BE2C (cell line): Measurements from ENCODE around the gene TOB2.

ENCODE experiments used
- DNase-seq: peaks from one replicate; pipeline ENCODE4 v3.0.0-alpha.2; 2020
- H3K27me3 ChIP-seq: fragments of 250-450 bp; sonication (Bioruptor Pico); 2 replicates; pipeline ENCODE4 v1.5.1; 2020; ENCODE audit warnings: mild to moderate bottlenecking
- H3K36me3 ChIP-seq: fragments of 250-450 bp; sonication (Bioruptor Pico); 2 replicates; pipeline ENCODE4 v1.5.1; 2020; ENCODE audit warnings: mild to moderate bottlenecking
- H3K4me1 ChIP-seq: fragments of 250-450 bp; sonication (Bioruptor Pico); 2 replicates; pipeline ENCODE4 v1.5.1; 2020
- H3K4me3 ChIP-seq: 2 replicates; pipeline ENCODE4 v1.5.1; 2011; ENCODE audit warnings: low read depth, low read length
- H3K9me3 ChIP-seq: fragments of 250-450 bp; sonication (Bioruptor Pico); 2 replicates; pipeline ENCODE4 v1.5.1; 2020
- TF ChIP-seq, protein P1 (sequence below): IDR thresholded peaks from 2 replicates; pipeline ENCODE4 v1.5.1; 2012; ENCODE audit warnings: mild to moderate bottlenecking, low read depth, low read length

TOB2 gene

GRCh38 chr22:41458161-41458728, 11.6 kb upstream of the TOB2 start:
- no peaks in the 10 kb centered on the region; the same call in 1 of the 2 replicates for H3K4me1 ChIP-seq
- H3K36me3 ChIP-seq: peaks cover 51% of the 10 kb centered on the region
- TF ChIP-seq, protein P1, sequence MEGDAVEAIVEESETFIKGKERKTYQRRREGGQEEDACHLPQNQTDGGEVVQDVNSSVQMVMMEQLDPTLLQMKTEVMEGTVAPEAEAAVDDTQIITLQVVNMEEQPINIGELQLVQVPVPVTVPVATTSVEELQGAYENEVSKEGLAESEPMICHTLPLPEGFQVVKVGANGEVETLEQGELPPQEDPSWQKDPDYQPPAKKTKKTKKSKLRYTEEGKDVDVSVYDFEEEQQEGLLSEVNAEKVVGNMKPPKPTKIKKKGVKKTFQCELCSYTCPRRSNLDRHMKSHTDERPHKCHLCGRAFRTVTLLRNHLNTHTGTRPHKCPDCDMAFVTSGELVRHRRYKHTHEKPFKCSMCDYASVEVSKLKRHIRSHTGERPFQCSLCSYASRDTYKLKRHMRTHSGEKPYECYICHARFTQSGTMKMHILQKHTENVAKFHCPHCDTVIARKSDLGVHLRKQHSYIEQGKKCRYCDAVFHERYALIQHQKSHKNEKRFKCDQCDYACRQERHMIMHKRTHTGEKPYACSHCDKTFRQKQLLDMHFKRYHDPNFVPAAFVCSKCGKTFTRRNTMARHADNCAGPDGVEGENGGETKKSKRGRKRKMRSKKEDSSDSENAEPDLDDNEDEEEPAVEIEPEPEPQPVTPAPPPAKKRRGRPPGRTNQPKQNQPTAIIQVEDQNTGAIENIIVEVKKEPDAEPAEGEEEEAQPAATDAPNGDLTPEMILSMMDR: no peak
- H3K27me3 ChIP-seq: no peaks in the 10 kb centered on the region
- no peak for DNase-seq
- H3K4me3 ChIP-seq: no peak overlapping the region
- no peaks in the 10 kb centered on the region for H3K9me3 ChIP-seq

DNA sequence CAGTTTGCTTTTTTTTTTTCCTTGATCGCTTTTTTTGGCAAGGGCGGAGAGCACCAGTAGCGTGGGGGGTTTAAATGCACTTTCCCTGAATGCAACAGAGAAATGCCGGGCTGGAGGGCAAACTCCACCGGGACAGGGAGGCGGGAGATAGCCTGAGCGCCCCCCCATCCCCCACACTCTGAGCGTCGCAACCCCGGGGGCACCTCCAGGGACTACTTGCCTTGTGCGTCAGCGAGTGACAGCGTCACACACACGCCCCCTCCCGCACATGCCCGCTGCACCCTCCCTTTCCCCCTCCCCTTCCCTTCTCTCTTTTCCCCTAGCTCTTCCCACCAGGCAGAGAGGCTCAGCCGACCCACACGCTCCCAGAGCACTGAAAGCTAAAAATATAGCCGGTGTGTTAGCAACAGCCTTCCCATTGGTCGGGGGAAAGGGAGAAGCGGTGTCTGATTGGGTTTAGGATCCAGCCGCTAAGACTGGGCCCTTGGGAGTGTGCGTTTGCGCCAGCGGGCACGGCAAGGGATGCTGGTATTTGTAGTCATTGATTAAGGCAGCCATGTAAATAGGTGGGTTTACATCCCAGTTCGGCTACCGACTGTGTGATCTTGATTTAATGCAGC, 1.7 kb upstream of the TOB2 start:
- TF ChIP-seq, protein P1: no peak

DNA sequence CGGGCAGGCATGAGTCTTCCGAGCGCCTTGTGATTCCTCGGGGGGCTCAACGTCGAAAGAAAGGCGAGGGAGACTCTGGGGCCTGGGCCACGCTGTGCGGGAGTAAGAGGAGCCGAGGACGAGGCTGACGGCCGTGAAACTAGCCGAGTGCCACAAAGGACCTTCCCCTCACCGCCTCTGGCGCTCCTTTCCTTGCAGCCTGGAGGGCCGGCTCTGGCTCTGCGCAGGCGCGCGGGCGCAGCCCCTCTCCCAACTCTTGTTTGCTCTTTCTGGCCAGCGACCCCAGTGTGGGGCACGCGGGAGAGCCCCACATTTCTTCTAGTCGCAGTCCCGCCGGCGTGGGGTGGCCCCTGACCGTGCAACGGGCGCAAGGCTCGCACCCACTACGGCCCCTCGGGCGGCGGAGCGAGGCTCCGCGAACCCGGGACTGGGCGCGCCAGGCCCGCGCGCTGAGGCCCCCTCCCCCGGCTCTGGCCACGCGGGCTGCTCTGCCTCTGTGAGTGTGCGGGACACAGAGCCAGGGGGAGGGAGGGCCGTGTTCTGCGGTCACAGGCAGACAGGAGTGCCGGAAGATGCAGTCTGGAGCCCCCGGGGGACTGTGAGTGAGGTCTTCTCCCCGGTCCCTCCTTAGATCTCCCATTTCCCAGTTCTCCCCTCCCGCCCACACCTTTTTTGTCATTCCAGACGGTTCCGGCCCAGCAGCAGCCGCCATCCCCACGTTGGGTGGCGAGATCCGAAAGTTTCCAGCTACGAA, 1.0 kb upstream of the TOB2 start:
- DNase-seq: peak; percentile 85
- Histone ChIP-seq H3K27me3 (no peaks in the 10 kb centered on the region), H3K36me3 (peaks cover 12% of the 10 kb centered on the region), H3K4me3 (peak overlapping the region; percentile 86), H3K4me1 (peaks cover 3% of the 10 kb centered on the region; the same call in 1 of the 2 replicates), H3K9me3 (no peaks in the 10 kb centered on the region)
- TF ChIP-seq, protein P1: no peak

More for the DNA sequence above, 1.7 kb upstream of the TOB2 start:
- H3K36me3 ChIP-seq: peaks cover 6% of the 10 kb centered on the region
- peaks cover 3% of the 10 kb centered on the region; the same call in 1 of the 2 replicates for H3K4me1 ChIP-seq
- no peaks in the 10 kb centered on the region for H3K9me3 ChIP-seq
- DNase-seq: peak; percentile 97
- no peaks in the 10 kb centered on the region for H3K27me3 ChIP-seq
- peak overlapping the region; percentile 86 for H3K4me3 ChIP-seq

DNA sequence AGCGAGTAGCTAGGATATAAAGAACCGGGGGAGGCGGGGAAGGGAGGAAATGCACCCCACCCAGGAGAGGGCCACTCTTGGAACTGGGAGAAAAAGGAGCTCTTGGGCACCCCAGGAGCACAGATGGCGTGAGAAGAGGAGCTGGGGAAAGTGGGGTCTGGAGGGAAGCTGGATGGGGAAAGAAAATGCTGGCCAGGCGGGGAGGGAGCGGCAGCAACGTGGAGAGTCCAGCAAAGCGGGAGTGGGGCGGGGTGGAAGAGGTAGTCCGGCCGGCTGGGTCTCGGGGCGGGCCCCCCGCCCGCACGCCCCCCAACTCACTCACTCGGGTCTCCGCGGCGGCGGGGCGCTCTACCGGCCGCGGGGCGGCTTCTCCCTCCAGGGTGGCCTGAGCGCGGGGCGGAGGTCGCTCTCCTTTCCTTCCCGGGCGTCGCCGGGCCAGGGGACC, 522 bp downstream of the TOB2 start:
- Histone ChIP-seq H3K9me3 (no peaks in the 10 kb centered on the region), H3K27me3 (no peaks in the 10 kb centered on the region), H3K36me3 (peaks cover 20% of the 10 kb centered on the region), H3K4me1 (peaks cover 3% of the 10 kb centered on the region; the same call in 1 of the 2 replicates), H3K4me3 (peak overlapping the region; percentile 86)
- peak; percentile 30 for DNase-seq
- TF ChIP-seq, protein P1: no peak

GRCh38 chr22:41445129-41446056, 1.2 kb downstream of the TOB2 start:
- Histone ChIP-seq H3K27me3 (no peaks in the 10 kb centered on the region), H3K9me3 (no peaks in the 10 kb centered on the region), H3K36me3 (peaks cover 20% of the 10 kb centered on the region), H3K4me1 (peaks cover 3% of the 10 kb centered on the region; the same call in 1 of the 2 replicates), H3K4me3 (peak overlapping the region; percentile 86)
- TF ChIP-seq, protein P1: no peak
- DNase-seq: no peak
